ENCODE measurements around the gene DYNC1I1. TPM values are rescaled to one million over a fixed set of nuclear protein-coding genes. Genes with fewer than 3 reads are reported as not detected.
A peak's percentile ranks its signal among the peaks of the same experiment; 100 is the strongest.

Gene DYNC1I1
- total and polyA plus RNA-seq, 2 donors (not counting 3 experiments of a cell fraction or from before 2014, with no cell fraction given) = 1.8 to 3.6 TPM

- FAIRE-seq = no peak
- intact Hi-C loops (cut with micrococcal nuclease) = no loop called here
- Histone ChIP-seq H4K20me1 (replicated peaks; ENCODE audit: control insufficient read depth, extremely low read depth, insufficient read depth, low read length) (no peaks in the 10 kb centered on the region), H3K9ac (replicated peaks; ENCODE audit: extremely low read depth, insufficient read depth, low read length) (no peak overlapping the region), H3K27me3 (ENCODE audit: control insufficient read depth in 2 of 2, insufficient read depth in 2 of 2, low read length in 2 of 2) (no peaks in the 10 kb centered on the region), H3K79me2 (ENCODE audit: control insufficient read depth, insufficient read depth, low read length) (no peaks in the 10 kb centered on the region), H2AFZ (ENCODE audit: low read depth, low read length) (no peak overlapping the region), H3K4me3 (replicated peaks in 1 of 3; ENCODE audit: insufficient read depth in 1 of 3, low read depth in 1 of 3, low read length in 3 of 3) (no peak overlapping the region), H3K36me3 (ENCODE audit: control insufficient read depth in 2 of 2, extremely low read depth in 1 of 2, insufficient read depth in 2 of 2, low read length in 2 of 2) (no peaks in the 10 kb centered on the region), H3K4me1 (ENCODE audit: control insufficient read depth, extremely low read depth, insufficient read depth, low read length) (peaks cover 10% of the 10 kb centered on the region), H3K9me1 (replicated peaks; ENCODE audit: control insufficient read depth, extremely low read depth, insufficient read depth, low read length) (no peaks in the 10 kb centered on the region), H3K9me3 (replicated peaks; ENCODE audit: control insufficient read depth, insufficient read depth, low read length) (no peaks in the 10 kb centered on the region), H3K27ac (ENCODE audit: insufficient read depth, low read depth, low read length) (no peak overlapping the region), H3K4me2 (ENCODE audit: insufficient read depth, low read length) (no peak overlapping the region)
- CTCF ChIA-PET = interaction anchor here (0.6 kb wide), 1 partner anchor 77 kb away, joined by 4 read pairs; no protein-coding TSS in a partner anchor
- POLR2A ChIA-PET = no interaction called here
- DNase-seq (ENCODE audit: low read depth, low spot score) = peak; percentile 78
- BruUV-seq (replicated peaks) = no TSS peak
- dilution Hi-C loops (cut with MboI; ENCODE audit: extremely low pct_ligation_motif_present, low sequenced_read_pairs) = no loop called here
- TF ChIP-seq MYC (IDR thresholded peaks at IDR 0.05; ENCODE audit: low read depth, low read length) (no peak), JUN (IDR thresholded peaks at IDR 0.05; ENCODE audit: borderline replicate concordance, insufficient read depth, insufficient read length, low read depth) (peak; percentile 66), MAX (IDR thresholded peaks at IDR 0.05; ENCODE audit: insufficient read depth, insufficient read length) (no peak), CTCF (IDR thresholded peaks at IDR 0.05; ENCODE audit: extremely low read depth in 1 of 2, insufficient read depth in 1 of 2, low read depth in 1 of 2, low read length in 2 of 2) (no peak), GATA2 (IDR thresholded peaks at IDR 0.05; ENCODE audit: insufficient read depth, insufficient read length, low read depth, low read length) (no peak), EZH2 (IDR thresholded peaks at IDR 0.05; ENCODE audit: borderline replicate concordance, low read depth, low read length, severe bottlenecking) (no peak), POLR2AphosphoS5 (IDR thresholded peaks at IDR 0.05; ENCODE audit: insufficient read depth, low read depth, low read length) (no peak), FOS (IDR thresholded peaks at IDR 0.05; ENCODE audit: borderline replicate concordance, insufficient read depth, low read length) (peak; percentile 62), POLR2A (IDR thresholded peaks at IDR 0.05; ENCODE audit: low read depth, low read length) (no peak)
Observed at GRCh38 chr7:96093435-96093834, 321.1 kb downstream of the DYNC1I1 start.
